GM12865 (cell line): ENCODE measurements around the gene CA10.

ENCODE experiments used
- DNase-seq: peaks from one replicate; pipeline ENCODE4 v3.0.0; 2010; ENCODE audit warnings: low read depth
- H3K4me3 ChIP-seq: 2 replicates; pipeline ENCODE4 v1.5.1; 2011; ENCODE audit warnings: mild to moderate bottlenecking, low read depth, low read length, control low read depth
- TF ChIP-seq, protein P1 (sequence below): IDR thresholded peaks from 2 replicates; pipeline ENCODE4 v1.5.1; 2011; ENCODE audit warnings: low read length, control low read depth, low read depth, inconsistent platforms; ENCODE audit not compliant: insufficient read depth; ENCODE audit errors: missing control alignments

The CA10 gene

DNA sequence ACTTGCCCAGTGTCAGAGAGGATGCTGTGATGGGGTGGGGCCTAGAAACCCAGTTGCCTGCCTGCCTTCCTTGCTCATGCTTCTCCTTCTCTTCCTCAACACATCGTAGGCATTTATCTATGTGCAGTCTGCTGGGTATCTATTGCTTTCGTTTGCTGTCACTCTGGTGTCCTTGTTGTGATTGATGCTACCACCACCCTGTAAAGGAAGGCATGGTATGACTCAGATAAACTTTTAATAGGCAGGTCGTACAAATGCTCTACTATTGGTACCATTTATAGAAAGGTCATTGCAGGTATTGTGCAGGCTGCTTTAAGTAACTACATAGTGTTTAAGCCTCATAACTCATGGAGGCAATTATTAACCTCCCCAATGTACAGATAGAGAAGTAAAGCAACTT is 529.3 kb downstream of the CA10 start:
- no peak overlapping the region for H3K4me3 ChIP-seq
- TF ChIP-seq, protein P1, sequence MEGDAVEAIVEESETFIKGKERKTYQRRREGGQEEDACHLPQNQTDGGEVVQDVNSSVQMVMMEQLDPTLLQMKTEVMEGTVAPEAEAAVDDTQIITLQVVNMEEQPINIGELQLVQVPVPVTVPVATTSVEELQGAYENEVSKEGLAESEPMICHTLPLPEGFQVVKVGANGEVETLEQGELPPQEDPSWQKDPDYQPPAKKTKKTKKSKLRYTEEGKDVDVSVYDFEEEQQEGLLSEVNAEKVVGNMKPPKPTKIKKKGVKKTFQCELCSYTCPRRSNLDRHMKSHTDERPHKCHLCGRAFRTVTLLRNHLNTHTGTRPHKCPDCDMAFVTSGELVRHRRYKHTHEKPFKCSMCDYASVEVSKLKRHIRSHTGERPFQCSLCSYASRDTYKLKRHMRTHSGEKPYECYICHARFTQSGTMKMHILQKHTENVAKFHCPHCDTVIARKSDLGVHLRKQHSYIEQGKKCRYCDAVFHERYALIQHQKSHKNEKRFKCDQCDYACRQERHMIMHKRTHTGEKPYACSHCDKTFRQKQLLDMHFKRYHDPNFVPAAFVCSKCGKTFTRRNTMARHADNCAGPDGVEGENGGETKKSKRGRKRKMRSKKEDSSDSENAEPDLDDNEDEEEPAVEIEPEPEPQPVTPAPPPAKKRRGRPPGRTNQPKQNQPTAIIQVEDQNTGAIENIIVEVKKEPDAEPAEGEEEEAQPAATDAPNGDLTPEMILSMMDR = no peak
- peak; percentile 4 for DNase-seq

DNA sequence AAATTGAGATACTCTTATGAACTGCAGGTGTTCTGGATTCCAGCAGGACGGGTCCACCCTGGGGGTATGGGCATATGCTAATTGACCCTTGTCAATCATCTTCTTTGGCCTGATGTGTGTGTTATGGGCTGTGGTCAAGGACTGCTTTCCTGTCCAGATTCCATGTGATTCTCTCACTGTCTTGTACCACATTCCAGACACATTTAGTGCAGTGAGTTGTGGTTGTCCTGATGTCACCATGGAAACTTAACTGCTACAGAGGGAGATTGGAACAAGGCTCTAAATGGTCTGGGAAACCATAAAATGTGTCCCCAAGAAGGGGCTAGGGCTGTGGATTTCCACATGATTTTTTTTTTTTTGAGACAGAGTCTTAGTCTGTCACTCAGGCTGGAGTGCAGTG is 530.7 kb downstream of the CA10 start:
- TF ChIP-seq, protein P1 = no peak
- DNase-seq = no peak
- H3K4me3 ChIP-seq = no peak overlapping the region

DNA sequence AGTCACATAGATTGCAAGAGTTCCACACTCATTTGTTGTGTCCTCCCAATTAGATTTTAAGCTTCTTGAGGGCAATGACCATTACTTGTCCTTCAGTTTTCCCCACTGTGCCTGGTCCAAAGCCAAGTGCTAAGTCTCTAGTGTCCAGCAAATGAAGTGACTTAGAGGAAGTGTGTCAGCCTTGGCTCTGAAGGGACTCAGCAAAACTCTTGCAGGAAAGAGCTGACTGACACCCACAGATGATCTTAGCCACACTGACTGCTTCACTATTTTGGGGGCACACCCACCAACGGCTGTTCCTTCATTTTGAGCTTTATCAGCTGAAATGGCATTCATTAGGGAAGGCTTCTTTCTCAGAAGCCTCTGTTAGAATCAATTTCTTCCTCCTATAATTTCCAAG is 540.0 kb downstream of the CA10 start:
- H3K4me3 ChIP-seq = no peak overlapping the region
- no peak for DNase-seq
- TF ChIP-seq, protein P1 = no peak

DNA sequence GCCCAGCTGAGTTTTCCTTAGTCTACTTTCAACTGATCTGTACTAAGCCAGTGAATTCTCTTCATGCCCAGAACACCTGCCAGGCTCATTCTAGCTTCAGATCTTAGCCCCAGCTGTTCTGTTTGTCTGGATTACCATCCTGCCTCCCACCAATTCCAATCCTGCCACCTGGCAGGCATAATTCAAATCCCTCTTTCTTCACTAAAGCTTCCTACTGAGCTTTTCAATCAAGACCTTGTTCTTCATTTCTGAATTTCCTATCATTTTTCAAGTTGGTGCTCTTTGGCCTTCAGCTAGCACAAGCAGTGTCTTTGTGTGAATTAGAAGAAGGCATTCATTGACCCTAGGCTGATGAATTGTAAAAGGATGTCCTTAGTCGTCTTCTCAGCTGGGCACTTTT is 540.5 kb downstream of the CA10 start:
- DNase-seq = no peak
- TF ChIP-seq, protein P1 = no peak
- no peak overlapping the region for H3K4me3 ChIP-seq

DNA sequence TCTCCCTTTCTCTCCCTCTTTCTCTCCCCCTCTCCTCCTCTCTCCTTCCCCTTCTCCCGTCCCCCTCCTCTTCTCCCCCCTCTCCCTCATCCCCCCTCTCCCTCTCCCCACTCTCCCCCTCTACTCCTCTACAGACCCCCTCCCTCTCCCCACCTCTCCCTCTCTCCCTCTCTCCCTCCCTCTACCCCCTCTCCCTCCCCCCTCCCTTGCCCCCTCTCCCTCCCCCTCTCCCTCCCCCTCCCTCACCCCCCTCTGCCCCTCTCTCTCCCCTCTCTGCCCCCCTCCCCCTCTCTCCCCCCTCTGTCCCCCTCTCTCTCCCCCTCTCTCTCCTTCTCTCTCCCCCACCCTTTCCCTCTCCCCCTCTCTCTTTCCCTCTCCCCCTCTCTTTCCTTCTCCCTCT is 545.3 kb downstream of the CA10 start:
- no peak overlapping the region for H3K4me3 ChIP-seq
- no peak for DNase-seq
- TF ChIP-seq, protein P1 = no peak

DNA sequence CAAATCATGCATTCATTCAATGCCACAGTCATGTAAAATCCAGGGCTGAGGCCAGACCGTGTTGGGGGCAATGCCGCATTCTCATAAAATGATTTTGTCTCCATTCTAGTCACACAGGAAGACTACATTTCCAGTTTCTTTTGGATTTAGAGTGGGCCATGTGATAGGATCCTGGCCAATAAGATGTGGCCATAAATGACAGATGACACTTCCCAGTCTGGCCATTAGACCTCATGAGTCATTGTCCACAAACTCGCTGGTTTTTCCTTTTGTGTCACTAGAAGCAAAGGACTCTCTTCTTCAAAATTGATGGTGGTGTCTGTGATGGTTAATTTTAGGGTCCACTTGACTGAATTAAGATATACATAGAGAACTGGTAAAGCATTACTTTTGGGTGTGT is 545.8 kb downstream of the CA10 start:
- no peak overlapping the region for H3K4me3 ChIP-seq

DNA sequence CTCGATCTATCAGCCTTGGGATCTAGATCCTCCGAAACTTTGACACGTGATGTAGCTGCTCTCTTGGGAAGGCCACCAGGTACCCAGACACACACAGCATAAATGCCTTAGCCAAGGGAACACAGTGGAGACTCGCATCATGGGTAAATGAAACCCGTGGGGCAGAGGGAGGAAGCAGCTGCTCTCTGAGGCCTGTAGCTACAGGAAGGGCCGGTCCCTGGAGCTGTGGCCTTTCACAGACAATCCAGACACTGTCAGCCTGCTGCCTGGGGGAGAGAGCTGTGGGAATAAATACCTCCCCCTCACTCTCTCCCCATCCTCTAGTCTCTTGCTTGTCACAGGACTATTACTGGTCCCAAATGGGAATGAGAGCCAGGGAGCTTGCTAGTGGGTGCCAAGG is 546.9 kb downstream of the CA10 start:
- DNase-seq = no peak
- TF ChIP-seq, protein P1 = no peak
- H3K4me3 ChIP-seq = no peak overlapping the region

More for the DNA sequence above, 545.8 kb downstream of the CA10 start:
- no peak for DNase-seq
- TF ChIP-seq, protein P1 = no peak
